ENCODE results near the gene IRF8.
"Not testable (repeated sequence)": the region's sequence is repeated elsewhere in the genome, so short reads cannot be mapped to it uniquely, and the experiment has no call there.

The IRF8 gene

DNA sequence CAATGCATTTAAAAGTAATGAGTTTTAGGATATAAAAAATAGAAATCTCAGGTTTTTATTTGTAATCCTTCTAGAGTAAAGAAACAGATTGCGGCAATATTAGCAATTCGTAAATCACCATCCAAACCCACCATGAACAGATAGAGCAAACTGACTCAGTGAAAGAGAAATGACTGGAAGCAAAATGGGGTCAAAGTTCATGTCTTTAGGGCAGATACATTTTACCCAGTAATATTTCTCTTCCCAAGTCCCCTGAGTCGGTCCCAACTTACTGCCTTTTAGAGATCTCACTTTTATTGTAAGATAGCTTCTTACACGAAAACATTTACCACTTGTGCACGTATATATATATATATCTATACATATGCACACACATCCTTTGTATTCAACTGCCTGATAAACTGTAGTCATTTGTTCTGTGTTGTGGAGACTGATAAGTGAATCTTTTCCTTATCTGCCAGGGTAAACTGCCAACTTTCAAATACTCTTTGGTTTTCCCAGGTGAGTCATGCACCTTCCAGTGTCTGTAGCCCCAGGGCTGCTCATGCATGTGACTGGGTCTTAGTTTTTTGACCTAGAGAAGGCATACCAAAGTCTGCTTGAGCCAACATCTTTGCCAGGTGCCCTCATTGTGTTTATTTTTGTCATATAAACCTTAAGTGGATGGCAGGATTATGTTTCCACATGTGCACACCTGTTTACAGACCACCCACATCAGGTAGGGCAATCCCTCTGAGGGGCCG, 7.8 kb upstream of the IRF8 start:
- no peak for DNase-seq (ENCODE audit: insufficient read length, low spot score)

DNA sequence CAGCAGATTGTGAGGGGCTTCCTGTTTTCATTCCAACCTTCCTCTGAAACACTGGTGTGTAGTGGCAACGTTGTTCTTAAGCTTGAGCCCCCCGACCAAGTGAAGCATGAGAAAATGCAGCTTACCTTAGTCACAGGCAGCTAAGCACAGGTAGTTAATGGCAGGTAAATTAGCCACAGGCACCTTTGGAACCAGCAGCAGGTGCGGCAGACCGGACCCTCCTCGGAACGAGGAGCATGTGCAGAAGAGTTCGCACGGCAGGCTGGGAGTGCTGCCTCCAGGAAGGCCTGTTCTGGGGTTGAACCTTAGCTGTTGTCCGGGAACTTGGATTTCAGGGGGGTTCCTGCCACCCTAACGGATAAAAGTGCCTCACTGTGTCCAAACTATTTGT, 7.2 kb upstream of the IRF8 start:
- DNase-seq (ENCODE audit: insufficient read length, low spot score) (no peak), FAIRE-seq (no peak)

More for the DNA sequence above, 7.8 kb upstream of the IRF8 start:
- peak; percentile 45 for FAIRE-seq

DNA sequence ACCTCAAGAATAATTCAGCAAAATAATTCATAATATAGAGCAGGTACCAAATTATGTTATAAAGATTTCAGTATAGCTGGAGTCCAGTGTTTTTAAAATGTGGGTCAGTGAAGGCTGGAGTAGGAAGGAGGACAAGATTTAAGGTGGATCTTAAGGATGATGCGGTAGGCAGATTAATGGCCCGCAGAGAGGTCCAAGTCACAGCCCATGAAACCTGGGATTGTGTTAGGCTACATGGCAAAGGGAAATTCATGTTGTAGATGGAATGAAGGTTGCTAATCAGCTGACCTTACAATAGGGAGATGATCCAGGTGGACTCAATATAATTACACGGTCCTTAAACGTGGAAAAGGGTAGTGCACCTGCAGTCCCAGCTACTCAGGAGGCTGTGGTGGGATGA, 6.2 kb upstream of the IRF8 start:
- DNase-seq (ENCODE audit: insufficient read length, low spot score) (no peak), FAIRE-seq (no peak)

DNA sequence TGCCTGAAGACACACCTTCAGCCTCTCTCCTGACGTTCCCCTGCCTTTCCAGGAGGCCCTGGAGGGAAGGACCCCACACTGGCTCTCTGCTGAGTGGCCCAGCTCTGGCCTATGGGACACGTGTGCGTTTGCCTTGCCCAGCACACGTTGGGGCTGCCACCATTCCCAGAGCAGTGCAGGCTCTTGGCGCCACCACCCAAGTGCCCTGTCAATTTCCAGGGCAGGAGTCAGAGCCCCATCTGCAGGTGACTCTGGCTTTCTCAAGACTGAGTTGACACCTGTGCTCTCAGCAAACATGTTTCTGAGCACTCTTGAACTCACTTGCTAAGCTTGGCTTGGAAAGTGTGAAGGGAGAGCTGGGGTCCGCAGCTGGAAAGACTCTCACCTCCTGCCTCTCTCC, 4.7 kb upstream of the IRF8 start:
- FAIRE-seq (no peak), DNase-seq (ENCODE audit: insufficient read length, low spot score) (no peak)

DNA sequence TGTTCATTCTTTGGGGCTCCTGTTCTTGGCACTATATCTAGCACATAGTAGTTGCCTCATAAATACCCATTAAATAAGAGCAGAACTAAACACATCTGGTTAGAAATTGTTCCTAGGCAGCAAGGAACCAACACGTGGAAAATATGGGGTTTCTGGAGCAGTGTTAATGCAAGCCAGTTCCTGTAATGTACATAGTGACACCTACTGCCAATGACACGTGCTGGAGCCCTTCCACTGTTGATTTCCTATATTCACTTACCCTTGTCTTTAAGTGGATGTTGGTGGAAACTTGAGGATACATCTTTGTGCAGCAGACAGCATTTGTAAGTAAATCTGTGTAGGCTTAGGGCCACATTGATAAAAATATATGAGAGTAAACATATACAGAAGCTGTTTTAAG, 1.6 kb upstream of the IRF8 start:
- FAIRE-seq: peak; percentile 87
- DNase-seq (ENCODE audit: insufficient read length, low spot score): no peak

DNA sequence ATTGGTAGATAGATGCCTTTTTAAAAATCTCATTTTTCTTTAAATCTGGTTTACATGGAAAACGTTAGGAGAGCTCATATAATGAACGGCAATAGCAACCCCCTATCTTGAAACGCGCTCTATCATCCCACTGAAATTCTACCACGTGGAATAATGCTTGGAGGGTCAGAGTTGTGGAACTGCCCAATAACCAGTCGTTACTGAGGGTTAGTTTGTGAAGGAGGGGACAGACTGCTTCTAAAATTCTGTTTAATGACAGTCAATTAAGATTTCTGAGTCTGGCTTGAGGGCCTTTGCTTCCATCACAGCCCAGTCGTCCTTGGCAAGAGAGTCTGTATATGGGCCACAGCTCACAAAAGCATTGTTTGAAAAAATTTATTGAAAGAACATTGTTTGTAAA, 482 bp downstream of the IRF8 start:
- DNase-seq (ENCODE audit: insufficient read length, low spot score): no peak
- FAIRE-seq: peak; percentile 83

DNA sequence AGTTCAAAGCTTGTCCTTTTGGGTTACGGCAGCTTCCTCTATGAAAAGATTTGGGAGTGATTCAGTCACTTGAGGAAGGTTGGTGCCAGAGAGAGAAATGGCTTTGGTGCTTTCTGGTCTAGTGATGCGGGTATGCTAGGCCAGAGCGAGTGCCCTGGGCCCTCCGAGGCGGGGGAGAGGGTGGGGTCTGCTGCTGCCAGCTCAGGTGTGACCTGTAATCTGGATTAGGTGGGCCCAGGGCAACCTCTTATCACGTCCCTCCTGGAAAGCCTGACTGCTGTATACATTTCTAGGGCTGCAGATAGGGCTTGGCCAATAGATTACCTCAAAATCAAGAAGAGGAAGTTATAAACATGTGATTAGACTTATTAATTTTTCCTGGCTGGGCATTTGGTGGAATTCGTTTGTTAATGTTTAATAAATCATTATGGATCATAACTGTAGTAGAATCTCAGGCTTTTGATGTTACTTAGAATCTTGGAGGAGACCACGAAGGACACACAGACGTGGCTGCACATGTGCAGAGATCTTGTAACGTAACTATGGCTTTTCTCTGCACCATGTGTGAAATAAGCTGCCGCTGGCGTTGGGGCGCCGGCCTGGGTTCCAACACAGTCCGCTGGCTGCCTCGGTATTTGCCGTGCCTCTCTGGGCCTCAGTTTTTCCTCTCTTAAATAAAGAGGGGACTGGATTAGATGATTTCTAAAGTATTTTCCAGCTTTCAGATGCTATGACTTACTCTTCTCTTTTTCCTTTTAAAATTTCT, 1.2 kb downstream of the IRF8 start:
- FAIRE-seq: peak; percentile 51

DNA sequence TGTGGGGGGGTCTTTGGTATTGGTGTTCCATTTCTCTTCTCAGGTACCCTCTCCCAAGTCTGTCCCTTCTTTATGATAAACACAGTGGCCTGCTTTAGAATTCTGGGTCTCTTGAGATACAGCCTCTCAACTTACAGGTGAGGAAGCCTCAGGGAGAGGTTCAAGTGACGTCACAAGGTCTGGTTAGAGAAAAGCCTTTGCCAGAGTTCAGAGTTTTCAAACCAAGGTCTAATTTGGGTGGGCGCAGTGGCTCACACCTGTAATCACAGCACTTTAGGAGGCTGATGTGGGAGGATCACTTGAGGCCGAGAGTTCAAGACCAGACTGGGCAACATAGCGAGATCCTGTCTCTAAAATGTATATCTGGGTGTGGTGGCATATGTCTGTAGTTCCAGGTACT, 2.1 kb downstream of the IRF8 start:
- FAIRE-seq (peak; percentile 87), DNase-seq (ENCODE audit: insufficient read length, low spot score) (no peak)

More for the DNA sequence above, 1.2 kb downstream of the IRF8 start:
- no peak for DNase-seq (ENCODE audit: insufficient read length, low spot score)

DNA sequence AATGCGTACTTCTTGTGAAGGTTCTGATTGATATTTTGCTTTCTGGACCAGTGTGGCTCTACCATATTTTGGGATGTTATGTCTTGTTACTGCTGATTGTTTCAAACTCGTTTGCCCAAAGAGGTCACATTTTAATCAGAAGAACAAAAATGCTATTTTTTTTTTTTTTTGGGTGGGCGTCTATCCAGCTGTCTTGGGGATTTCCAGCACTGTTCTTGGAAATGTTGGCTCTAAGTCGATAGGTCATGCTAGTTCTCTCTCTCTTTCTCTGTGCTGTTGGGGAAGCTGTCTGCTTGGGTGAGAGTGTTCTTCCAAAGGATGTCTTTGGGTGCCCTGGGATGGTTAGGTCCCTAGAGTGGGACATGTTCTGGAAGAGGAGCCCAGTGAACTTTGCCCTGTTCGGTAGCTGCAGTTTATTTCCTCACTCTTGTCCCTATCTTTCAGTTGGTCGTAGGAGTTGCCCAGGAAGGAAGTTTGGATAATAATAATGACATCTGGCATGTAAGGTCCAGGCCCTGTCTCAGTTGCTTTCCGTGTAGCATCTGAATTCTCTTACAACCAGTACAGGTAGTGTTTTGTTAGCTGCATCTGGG, 2.9 kb downstream of the IRF8 start:
- DNase-seq (ENCODE audit: insufficient read length, low spot score): no peak
- no peak for FAIRE-seq

DNA sequence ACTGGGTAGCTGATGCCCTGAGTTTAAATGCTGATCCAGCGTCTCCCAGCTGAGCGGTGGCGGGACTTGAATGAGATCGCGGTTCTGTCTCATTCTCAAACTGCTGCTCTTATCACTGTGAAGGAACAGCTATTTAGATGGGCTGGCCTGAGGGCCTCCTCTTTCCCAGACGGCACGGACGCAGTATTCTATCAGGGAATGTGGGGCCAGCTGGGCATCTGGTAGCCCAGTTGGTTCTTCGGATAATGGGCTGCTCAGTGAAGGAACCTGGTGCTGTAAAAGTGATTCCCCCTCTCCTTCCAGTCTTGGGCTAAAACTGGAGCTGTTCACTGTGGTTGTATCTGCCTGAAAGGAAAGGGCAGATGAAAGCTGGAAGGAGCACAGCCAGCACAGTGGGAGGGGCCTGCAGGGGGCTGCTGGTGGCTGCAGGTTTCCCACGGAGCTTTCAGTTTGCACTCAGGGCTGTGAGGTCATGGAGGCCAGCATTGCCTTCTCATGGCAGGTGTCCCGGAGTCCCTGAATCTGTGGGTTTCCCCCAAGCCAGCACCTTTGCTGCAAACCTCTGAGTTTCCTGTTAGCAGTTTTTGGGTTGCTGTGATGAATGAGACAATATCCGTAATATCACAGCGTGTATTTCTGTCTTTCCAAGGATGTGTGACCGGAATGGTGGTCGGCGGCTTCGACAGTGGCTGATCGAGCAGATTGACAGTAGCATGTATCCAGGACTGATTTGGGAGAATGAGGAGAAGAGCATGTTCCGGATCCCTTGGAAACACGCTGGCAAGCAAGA, 3.6 kb downstream of the IRF8 start:
- FAIRE-seq (peak; percentile 95), DNase-seq (ENCODE audit: insufficient read length, low spot score) (peak; percentile 83)

DNA sequence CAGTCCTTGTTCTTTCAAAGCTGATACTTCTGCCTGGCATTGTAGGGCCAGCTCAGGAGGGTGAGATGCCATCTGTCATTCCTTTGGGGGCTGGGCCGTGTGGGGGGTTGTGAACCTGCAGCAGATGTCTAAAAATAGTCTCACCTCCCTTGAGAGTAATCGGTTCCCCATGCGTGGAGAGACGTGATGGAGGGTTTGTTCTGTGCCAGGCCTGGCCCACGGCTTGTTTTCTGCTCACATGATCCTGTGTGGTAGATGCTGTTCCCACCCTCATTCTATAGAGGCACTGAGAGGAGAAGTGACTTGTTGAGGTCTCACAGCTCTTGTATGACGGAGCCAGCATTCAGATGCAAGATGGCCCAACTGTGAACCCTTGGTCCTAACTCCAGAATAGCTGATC, 4.6 kb downstream of the IRF8 start:
- FAIRE-seq: no peak
- no peak for DNase-seq (ENCODE audit: insufficient read length, low spot score)

DNA sequence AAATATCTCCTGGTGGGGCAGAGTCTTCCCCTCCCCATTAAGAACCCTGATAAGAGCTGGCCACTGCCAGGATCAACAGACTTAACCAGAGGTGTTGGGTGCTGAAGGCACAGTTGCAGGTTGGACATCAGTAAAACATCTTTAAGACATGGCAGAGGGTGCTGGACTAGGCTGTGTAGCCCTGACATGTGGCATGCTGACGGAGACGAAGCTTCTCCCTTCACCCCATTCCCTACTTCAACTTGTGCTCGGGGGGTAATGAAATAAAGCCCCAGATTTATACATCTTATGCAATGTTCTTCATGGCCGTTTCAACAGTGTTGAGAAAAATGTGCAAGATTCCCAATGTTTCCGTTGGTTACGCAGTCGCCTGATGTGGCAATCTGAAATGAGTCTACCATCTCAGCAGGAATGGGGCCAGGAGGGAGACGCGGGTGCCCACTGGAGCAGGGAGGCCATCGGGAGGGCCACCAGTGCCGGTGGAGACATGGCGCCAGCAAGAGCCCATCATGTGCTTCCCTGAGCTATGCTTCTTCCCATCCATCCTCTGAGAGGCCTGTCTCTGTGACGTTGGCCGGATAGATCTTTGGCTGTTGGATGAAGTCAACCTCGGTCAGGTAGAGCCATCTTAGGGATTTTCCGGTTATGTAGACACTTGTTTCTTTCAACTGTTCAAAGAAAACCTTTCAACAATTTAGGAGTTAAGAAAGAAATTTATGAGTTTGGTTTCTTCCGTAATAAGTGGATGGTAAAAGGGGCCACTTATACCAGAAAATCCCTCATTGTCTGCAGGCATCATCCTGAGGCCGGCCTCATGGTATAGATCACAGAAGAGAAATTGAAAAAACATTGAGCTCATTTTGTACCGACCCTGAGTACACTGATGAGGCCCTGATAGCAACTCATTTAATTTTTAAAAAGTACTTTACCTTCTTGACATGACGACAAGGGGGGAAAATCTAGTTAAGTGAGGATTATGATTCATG, 6.4 kb downstream of the IRF8 start:
- no peak for DNase-seq (ENCODE audit: insufficient read length, low spot score)
- no peak for FAIRE-seq

DNA sequence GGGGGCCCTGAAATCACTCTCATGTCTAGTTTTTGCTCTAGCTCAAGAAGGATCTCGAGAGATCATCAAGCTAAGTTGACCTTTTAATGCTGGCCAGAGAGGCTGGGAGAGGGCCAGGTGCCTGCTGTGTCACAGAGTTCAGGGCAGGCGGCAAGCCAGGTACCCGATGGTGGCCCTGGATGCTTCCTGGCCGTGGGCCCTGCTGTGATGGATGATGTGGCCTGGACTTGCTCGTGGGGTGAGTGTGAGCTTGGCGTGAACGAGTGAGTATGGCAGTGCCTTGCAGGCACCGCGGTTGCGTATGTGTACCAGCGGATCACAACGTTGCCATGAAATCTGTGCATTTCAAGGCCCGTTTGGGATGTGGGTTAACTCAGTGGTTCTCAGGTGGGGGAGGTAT, 7.4 kb downstream of the IRF8 start:
- DNase-seq (ENCODE audit: insufficient read length, low spot score): no peak
- no peak for FAIRE-seq

DNA sequence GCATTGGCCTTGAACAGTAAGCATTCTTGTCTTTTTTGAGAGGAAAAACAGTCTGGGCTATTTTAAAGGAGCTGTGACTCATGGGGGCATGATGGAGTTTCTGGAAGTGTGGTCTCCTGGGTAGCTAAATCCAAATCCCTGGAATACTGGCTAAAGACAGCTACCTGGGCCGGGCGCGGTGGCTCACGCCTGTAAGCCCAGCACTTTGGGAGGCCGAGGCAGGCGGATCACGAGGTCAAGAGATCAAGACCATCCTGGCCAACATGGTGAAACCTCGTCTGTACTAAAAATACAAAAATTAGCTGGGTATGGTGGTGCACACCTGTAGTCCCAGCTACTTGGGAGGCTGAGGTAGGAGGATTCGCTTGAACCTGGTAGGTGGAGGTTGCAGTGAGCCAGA, 8.3 kb downstream of the IRF8 start:
- not testable (repeated sequence) for DNase-seq (ENCODE audit: insufficient read length, low spot score); FAIRE-seq

DNA sequence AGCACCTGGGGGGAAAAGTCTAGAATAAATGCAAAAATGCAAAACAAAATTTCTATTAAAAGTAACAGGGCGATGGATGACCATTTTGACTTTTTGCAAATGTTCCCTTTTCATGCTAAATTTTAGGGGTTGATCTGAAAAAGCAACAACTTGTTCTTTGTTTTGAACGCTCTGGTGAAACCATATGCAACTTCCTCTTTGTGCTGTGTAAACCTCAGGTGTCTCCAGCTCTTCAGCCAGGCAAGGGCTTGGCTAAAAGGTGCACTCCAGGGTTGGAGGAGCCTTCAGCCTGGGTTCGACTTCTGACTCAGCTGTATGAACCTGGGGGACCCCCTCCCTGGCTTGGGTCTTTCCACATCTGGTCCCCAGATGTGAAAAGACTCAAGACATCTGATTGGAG, 9.5 kb downstream of the IRF8 start:
- FAIRE-seq (peak; percentile 90), DNase-seq (ENCODE audit: insufficient read length, low spot score) (peak; percentile 52)

DNA sequence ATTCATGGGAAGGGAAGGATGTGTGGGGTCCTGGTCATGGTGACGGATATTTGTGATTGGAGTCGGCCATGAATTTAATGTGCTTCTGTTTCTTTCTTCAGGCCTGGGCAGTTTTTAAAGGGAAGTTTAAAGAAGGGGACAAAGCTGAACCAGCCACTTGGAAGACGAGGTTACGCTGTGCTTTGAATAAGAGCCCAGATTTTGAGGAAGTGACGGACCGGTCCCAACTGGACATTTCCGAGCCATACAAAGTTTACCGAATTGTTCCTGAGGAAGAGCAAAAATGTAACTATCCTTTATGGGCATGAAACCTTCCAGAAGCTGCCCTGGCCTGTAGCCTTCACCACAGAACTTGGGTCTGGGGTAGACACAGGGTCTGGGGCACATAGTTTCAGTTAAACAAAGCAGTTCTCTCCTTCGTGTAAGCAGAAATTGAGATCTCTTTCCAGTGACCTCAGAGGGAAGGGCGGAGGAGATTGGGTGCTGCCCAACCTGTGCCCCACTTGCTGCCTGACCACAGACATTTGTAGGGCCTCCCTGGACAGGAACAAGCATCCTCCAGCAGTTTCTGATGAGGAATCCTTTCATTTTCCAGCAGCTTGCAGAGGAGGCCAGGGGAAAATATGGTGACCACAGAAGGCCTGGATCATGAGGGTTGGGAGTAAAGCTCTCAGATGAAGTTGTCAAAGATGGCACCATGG, 10.1 kb downstream of the IRF8 start:
- no peak for DNase-seq (ENCODE audit: insufficient read length, low spot score)
- no peak for FAIRE-seq

DNA sequence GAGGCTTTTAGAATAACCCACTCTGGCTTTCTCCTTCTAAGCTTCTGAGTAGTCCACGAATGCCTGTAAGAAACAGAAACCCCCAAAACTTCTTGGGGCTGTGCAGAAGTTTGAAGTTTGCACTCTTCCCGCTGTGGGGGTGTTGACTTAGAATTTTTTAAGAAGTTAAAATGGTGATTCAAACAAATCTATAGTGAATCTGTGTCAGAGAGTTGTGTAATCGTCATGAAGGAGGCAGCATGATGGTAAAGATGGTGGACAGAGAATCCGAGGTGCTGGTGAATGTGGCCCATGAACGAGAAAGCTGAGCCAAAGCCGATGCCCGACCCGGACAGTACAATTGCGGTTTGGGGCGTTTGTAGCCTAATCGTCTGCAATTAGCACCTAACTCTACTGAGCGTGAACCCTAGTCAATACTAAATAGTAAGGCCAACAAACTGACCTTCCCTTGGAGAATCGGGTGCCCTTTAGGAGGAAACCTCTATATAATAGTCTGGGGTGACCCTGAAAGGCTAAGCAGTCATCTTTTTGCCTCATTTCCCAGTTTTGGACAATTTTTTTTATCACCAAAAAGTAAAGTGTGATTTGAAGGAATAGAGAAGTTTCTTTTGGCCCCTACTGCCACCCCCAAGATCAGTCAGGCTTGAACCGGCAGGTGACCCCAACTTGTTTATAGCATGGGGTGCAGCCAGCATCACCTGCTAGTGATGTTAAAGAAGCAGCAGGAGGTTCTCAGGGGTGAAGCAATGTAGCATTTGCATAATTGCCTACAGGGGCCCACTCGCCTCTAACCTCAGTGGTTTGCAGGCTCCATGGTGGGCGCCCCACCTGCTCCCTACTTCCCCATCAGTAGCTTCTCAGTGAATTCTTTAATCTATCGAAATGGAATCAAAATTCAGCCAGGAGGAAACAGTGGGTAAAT, 11.2 kb downstream of the IRF8 start:
- DNase-seq (ENCODE audit: insufficient read length, low spot score) (no peak), FAIRE-seq (peak; percentile 66)

DNA sequence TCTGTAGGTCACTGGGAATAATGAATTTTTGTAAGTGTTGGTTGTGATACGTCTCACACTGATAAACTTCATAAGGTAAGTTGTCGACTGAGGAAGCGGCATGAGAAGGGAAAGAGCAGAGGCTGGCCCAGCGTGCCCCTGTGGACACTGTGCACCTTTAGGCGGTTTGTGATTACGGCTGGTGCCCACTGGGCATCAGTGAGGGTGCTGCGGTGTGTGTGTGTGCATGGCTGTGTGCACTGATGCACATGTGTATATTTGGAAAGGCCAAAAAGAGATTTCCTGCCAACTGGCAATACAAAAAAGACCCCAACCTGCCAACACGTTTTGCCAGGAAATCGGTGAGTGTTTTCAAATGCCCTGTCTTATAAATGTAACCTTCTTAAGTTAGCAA, 11.9 kb downstream of the IRF8 start:
- DNase-seq (ENCODE audit: insufficient read length, low spot score) (no peak), FAIRE-seq (no peak)
